GM12892 (cell line): Measurements from ENCODE around the gene SEPTIN8.

Source experiments
- POLR2A ChIP-seq: IDR thresholded peaks from 2 replicates; pipeline ENCODE4 v1.6.1; 2011; ENCODE audit warnings: low read depth, low read length, control low read depth
- POLR2AphosphoS5 ChIP-seq: IDR thresholded peaks from 2 replicates; pipeline ENCODE4 v1.6.1; 2011; ENCODE audit warnings: low read depth, low read length, control low read depth
- TAF1 ChIP-seq: IDR thresholded peaks from 2 replicates; pipeline ENCODE4 v1.6.1; 2011; ENCODE audit warnings: low read depth, mild to moderate bottlenecking, control low read depth, low read length, borderline replicate concordance

DNA sequence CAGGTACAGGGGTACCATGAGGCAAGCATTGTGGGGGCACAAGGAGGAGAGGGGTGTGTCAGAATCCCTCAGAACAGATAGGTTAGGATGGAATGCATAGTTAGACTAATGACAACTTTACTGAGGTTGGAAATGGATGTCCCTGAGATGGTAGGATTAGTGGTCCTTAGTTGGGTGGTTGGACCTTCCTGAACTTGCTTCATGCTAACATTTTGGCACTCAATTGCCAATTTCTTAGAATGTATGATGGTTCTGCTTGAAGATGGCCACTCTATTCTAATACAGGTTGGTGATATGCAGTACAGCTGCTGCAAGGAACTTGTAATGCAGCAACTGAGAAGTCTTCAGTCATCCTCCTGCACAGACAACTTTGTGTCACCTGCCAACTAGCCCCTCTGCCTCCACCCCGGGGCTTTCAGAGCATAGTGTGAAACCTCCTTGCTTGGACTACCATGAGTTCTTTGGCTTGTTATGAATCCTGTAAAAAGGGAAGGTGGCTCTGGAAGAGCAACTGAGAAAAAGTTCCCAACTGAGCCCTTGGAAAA lies 24.4 kb downstream of the SEPTIN8 start:
- TF ChIP-seq POLR2AphosphoS5 (no peak), POLR2A (no peak), TAF1 (no peak)
